Peyer's patch (tissue), 4 donors: ENCODE measurements around the gene ZBTB7B. TPM values are rescaled to one million over a fixed set of nuclear protein-coding genes. Genes with fewer than 3 reads are reported as not detected.

ENCODE experiments used
- DNase-seq, 3 donors: peaks; one replicate each; pipeline ENCODE4 v3.0.0-alpha.2; 2017 to 2019
- H3K27ac ChIP-seq, 4 donors: fragments of 200-600 bp; sonication (generic); one replicate each; pipeline ENCODE4 v1.5.1; 2016 to 2019
- H3K27me3 ChIP-seq, 2 donors: fragments of 200-600 bp; sonication (generic); one replicate each; pipeline ENCODE4 v1.5.1; 2019
- H3K36me3 ChIP-seq, 3 donors: fragments of 200-600 bp; sonication (generic); one replicate each; pipeline ENCODE4 v1.5.1; 2016 to 2019
- H3K4me1 ChIP-seq, 4 donors: fragments of 200-600 bp; sonication (generic); one replicate each; pipeline ENCODE4 v1.5.1; 2016 to 2019
- H3K4me3 ChIP-seq, 4 donors: fragments of 200-600 bp; sonication (generic); 1 replicate in 3 of 4; 2 replicates in 1 of 4; pipeline ENCODE4 v1.5.1; 2016 to 2019; ENCODE audit warnings: mild to moderate bottlenecking in 1 of 4
- H3K9me3 ChIP-seq, 4 donors: fragments of 200-600 bp; sonication (generic); one replicate each; pipeline ENCODE4 v1.5.1; 2016 to 2019; ENCODE audit warnings: mild to moderate bottlenecking in 1 of 4
- POLR2A ChIP-seq, 2 donors: fragments of 450-650 bp; IDR thresholded peaks; one replicate each; pipeline ENCODE4 v1.5.1; 2017; ENCODE audit warnings: antibody characterized with exemption in 2 of 2, mild to moderate bottlenecking in 2 of 2, moderate library complexity in 2 of 2
- total RNA-seq, 4 donors: library from RNA; depleted of rRNA; stranded (reverse); fragments of >200 nt; gene quantifications; one replicate each; pipeline ENCODE4 v1.1.0, GENCODE V29; 2016
- TF ChIP-seq, protein P1 (sequence below), 6 experiments: fragments of 450-650 bp in 4 of 6; fragments of 200-600 bp in 2 of 6; sonication (generic) in 1 of 6; IDR thresholded peaks; one replicate each; pipeline ENCODE4 v1.5.1; 2017 to 2019; ENCODE audit warnings: antibody characterized with exemption in 6 of 6, mild to moderate bottlenecking in 3 of 6, moderate library complexity in 1 of 6

Gene ZBTB7B
- total RNA-seq, 4 donors from 2014 or later, result 35.5 to 412 (median 346) TPM

DNA sequence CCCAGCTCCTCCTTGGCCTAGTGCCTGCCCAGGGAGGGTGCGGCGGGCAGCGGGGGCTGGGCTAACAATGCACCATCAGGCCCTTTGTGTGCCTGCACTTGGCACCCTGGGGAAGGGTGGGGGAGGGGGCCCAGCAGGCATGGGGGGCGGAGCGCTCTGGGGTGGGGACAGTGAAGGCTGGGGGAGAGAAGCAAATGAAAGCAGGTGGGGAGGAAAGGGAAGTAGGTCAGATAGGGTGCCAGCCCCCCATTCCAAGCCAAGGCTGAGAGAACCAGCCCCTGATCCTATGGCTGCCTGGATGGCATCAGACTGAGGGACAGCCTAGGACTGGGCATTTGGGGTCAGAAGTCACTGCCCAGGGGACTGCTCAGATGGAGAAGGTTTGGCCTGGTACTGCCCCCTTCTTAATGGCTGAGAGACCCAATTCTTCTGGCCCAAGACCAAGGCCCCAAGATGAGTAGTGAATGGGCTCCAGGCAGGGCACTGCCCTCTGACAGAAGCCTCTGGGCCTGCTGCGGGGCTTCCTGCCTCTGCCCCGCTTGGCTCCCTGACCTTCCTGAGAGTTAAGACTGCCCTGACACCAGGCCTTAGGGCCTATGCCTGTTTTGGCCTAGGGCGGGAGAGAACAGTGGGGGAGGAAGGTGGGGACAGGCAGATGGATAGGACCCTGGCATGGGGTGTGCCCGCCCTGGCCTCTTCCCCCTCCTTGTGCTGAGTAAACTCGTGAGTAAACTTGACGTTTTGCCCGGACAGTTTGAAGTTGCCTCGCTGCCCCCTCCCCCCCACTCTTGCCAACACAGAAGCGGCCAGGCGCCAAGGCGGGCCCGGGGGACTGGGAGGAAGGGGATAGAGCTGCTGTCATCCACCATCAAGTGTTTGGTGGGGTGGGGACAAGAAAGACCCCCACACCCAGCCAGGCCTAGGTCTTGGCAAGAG is 2.7 kb downstream of the ZBTB7B start:
- H3K4me1 ChIP-seq, result peaks cover 3 to 47% (median 37%) of the 10 kb centered on the region in 4 donors
- H3K4me3 ChIP-seq, result peak overlapping the region; percentile 70 to 91 (median 83)
- peak; percentile 75 to 87 (median 85) for DNase-seq
- TF ChIP-seq POLR2A (IDR thresholded peaks at IDR 0.05), result peak; percentile 33 to 51
- TF ChIP-seq, protein P1, sequence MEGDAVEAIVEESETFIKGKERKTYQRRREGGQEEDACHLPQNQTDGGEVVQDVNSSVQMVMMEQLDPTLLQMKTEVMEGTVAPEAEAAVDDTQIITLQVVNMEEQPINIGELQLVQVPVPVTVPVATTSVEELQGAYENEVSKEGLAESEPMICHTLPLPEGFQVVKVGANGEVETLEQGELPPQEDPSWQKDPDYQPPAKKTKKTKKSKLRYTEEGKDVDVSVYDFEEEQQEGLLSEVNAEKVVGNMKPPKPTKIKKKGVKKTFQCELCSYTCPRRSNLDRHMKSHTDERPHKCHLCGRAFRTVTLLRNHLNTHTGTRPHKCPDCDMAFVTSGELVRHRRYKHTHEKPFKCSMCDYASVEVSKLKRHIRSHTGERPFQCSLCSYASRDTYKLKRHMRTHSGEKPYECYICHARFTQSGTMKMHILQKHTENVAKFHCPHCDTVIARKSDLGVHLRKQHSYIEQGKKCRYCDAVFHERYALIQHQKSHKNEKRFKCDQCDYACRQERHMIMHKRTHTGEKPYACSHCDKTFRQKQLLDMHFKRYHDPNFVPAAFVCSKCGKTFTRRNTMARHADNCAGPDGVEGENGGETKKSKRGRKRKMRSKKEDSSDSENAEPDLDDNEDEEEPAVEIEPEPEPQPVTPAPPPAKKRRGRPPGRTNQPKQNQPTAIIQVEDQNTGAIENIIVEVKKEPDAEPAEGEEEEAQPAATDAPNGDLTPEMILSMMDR (IDR thresholded peaks at IDR 0.05), result no peak
- H3K9me3 ChIP-seq, result no peaks in the 10 kb centered on the region
- peak overlapping the region; percentile 94 to 99 (median 96) for H3K27ac ChIP-seq
- peaks cover 0 to 7% (median 0%) of the 10 kb centered on the region in 3 donors for H3K36me3 ChIP-seq
- no peaks in the 10 kb centered on the region for H3K27me3 ChIP-seq

DNA sequence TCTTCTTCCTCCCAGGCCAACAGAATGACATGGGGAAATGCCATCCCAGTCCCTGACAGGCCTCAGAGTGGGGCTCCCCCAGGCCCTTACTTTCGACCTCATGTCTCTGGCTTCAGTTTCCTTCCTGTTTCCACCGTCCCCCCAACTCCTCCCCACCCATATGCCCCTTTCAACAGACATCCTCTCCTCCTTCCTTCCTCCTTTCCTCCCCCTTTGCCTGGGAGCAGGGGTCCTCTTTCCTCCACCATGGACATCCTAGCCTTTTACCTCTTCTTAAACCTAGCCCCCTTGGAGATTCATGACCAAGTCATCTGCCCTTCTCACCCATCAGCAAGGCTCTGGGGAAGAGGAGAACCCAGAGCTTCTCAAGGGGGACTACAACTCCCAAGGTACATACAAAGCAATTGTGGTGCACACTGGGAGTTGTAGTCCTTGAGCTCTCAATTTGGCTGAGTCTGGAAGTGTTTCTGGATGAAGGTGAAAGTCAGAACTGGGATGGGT is 4.0 kb downstream of the ZBTB7B start:
- Histone ChIP-seq H3K27ac (peak overlapping the region; percentile 94 to 99 (median 96)), H3K27me3 (no peaks in the 10 kb centered on the region), H3K4me3 (peak overlapping the region in 1 of 4 donors; percentile 9), H3K36me3 (peaks cover 0 to 7% (median 0%) of the 10 kb centered on the region in 3 donors), H3K4me1 (peaks cover 6 to 60% (median 49%) of the 10 kb centered on the region in 4 donors), H3K9me3 (no peaks in the 10 kb centered on the region)
- DNase-seq, result peak in 2 of 3 donors; percentile 59 to 70
- TF ChIP-seq POLR2A (IDR thresholded peaks at IDR 0.05), result no peak
- TF ChIP-seq, protein P1 (IDR thresholded peaks at IDR 0.05), result no peak

DNA sequence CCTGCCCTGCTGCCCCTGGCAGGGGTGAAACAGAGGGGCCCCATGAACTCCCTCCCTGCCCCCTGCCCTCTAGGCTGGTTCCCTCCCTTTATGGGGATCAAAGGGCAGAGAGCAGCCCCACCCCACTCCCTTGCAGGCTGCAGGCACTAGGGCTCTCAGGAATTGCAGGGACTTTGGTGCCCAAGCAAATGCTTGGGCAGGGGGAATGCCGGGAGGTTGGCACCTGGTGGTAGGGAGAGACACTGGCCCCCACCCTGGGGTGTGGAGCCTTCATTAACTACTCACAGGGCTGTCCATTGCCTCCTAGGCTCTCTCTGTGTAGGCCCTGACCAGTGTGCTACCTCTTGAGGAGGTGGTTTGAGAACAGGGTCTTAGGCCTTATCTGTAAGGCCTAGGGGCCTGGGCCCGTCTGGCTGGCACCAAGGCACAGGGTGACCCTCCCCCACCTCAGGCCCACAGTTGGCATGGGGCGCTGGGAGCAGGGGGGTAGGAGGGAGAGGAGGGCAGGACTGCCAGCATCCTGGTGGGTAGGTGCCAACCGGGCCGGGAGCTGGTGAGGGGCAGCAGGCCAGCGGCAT is 4.7 kb downstream of the ZBTB7B start:
- peak overlapping the region; percentile 94 to 99 (median 96) for H3K27ac ChIP-seq
- TF ChIP-seq, protein P1 (IDR thresholded peaks at IDR 0.05), result peak in 3 of 6 experiments; percentile 44 to 47 (median 45)
- TF ChIP-seq POLR2A (IDR thresholded peaks at IDR 0.05), result peak; percentile 83 to 92
- peaks cover 6 to 67% (median 54%) of the 10 kb centered on the region in 4 donors for H3K4me1 ChIP-seq
- peak overlapping the region in 2 of 4 donors; percentile 55 to 63 for H3K4me3 ChIP-seq
- peaks cover 0 to 7% (median 0%) of the 10 kb centered on the region in 3 donors for H3K36me3 ChIP-seq
- no peaks in the 10 kb centered on the region for H3K27me3 ChIP-seq
- peak in 2 of 3 donors; percentile 89 to 92 for DNase-seq
- H3K9me3 ChIP-seq, result no peaks in the 10 kb centered on the region

DNA sequence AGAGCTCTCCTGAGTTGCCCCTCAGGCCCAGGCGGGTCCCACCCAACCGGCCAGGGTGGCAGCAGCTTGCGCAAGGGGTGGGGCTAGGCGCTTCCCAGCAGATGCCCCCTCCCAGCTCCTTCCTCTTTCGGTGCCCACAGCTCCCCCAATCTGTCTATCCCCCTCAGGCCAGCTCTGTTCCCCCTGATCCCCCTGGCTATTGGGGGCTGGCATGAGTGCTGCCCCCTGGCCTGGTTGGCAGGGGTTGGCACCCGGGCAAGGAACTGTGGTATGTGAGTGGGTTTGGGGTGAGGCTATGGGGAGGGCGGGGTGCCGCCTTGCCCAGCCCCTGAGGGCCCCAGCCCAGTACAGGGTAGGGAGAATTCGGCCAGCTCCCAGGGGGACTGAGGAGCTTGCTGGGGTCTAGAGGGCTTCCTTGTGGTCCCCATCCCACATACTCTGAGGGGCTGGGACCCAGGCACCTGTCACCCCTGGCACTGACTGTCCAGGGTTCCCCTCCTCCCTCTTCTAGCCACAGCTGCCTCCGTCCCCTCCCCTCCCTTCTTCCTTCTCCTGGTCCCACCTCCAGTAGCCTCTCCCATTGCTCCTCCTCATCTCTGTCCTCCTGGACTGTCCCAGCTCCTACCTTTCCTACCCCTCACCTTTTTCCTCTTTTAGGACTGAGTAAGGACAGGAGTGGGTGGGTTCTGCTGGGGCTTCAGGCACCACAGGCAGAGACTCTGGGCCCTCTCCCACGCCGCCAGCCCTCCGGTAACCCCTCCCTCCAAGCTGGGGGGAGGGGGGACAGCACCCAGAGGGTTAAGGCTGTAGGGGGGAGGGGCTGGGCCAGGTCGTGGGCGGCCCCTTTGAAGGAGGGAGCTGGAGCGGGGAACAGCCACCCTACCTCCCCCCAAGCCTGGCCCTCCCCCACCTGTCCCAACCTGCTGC is 5.7 kb downstream of the ZBTB7B start:
- peaks cover 6 to 76% (median 57%) of the 10 kb centered on the region in 4 donors for H3K4me1 ChIP-seq
- H3K36me3 ChIP-seq, result peaks cover 0 to 7% (median 0%) of the 10 kb centered on the region in 3 donors
- H3K27me3 ChIP-seq, result no peaks in the 10 kb centered on the region
- H3K27ac ChIP-seq, result peak overlapping the region; percentile 94 to 99 (median 96)
- peak in 2 of 3 donors; percentile 71 to 79 for DNase-seq
- H3K9me3 ChIP-seq, result no peaks in the 10 kb centered on the region
- H3K4me3 ChIP-seq, result peak overlapping the region; percentile 26 to 63 (median 48)
- TF ChIP-seq, protein P1 (IDR thresholded peaks at IDR 0.05), result no peak
- TF ChIP-seq POLR2A (IDR thresholded peaks at IDR 0.05), result peak; percentile 50 to 69
